ENCODE measurements around the gene VWA3B.

DNA sequence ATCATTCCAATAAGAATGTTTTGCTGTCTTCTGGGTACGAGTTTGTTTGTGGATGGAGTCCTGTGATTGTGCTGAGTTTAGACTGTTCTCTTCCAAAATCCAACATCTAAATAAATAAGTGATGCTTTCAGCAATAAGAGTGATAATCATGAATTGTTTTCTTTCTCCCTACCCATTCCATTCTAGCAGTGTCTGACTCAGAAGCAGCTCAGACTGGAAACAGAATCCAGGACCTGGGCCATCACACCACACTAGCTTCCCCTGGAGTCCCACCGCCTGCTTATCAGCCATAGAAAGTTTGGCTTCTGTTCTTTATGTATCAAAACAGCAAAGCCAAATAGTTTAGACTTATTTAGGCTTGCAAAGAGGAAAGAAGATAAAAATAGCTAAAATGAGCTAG lies 182.9 kb downstream of the VWA3B start:
- TF ChIP-seq EZH2phosphoT487 (IDR thresholded peaks at IDR 0.05; ENCODE audit: insufficient read depth, low read depth) (no peak), EZH2 (IDR thresholded peaks at IDR 0.05; ENCODE audit: insufficient read depth, poor library complexity, severe bottlenecking) (no peak)
